PC-3 (cell line): Measurements from ENCODE around the gene STRADA. TPM values are rescaled to one million over a fixed set of nuclear protein-coding genes. Genes with fewer than 3 reads are reported as not detected.

Source experiments
- ATAC-seq: fragments of 200-7000 bp; cut with Tn5 transposase; 2 replicates; pipeline ENCODE4 v1.9.1; 2020; ENCODE audit warnings: mild to moderate bottlenecking, moderate library complexity
- Bru-seq: library from RNA; stranded (reverse); fragments of 400-500 nt; gene quantifications from one replicate; lab custom pipeline; 2021; lab: Mats Ljungman, UMichigan
- BruChase-seq, 2 experiments: library from RNA; stranded (reverse); fragments of 400-500 nt; gene quantifications; one replicate each; lab custom pipeline; 2021; lab: Mats Ljungman, UMichigan
- BruUV-seq: library from RNA; stranded (reverse); fragments of 400-500 nt; replicated peaks from 2 replicates; lab custom pipeline; 2021; lab: Mats Ljungman, UMichigan
- CTCF ChIA-PET: fragments of 300-600 bp; sonication (Branson Sonifier 250); formaldehyde crosslinking; loops from one replicate; lab custom pipeline; 2022; ENCODE audit warnings: antibody characterized with exemption; lab: Charles Lee
- POLR2A ChIA-PET: fragments of 300-600 bp; sonication (Branson Sonifier 250); formaldehyde crosslinking; loops from one replicate; lab custom pipeline; 2022; ENCODE audit warnings: antibody characterized with exemption; ENCODE audit not compliant: unreplicated experiment; lab: Charles Lee
- DNase-seq: peaks from one replicate; pipeline ENCODE4 v3.0.0-alpha.2; 2015
- H2AFZ ChIP-seq: fragments of 300-600 bp; sonication (generic); 2 replicates; pipeline ENCODE4 v1.6.0; 2016; ENCODE audit warnings: antibody characterized with exemption, low read length
- H3F3A ChIP-seq: fragments of 300-600 bp; sonication (generic); one replicate; pipeline ENCODE4 v1.6.0; 2017; ENCODE audit warnings: antibody characterized with exemption, low read length, control low read depth, mild to moderate bottlenecking; ENCODE audit not compliant: unreplicated experiment
- H3K27ac ChIP-seq: fragments of 300-600 bp; sonication (generic); 2 replicates; pipeline ENCODE4 v1.5.1; 2016; ENCODE audit warnings: mild to moderate bottlenecking, low read length
- H3K27me3 ChIP-seq: fragments of 300-600 bp; sonication (generic); 2 replicates; pipeline ENCODE4 v1.6.1; 2016; ENCODE audit warnings: low read length, mixed read lengths
- H3K36me3 ChIP-seq: fragments of 300-600 bp; sonication (generic); 2 replicates; pipeline ENCODE4 v1.6.1; 2016; ENCODE audit warnings: low read depth, mixed run types, low read length, mixed read lengths
- H3K4me1 ChIP-seq: fragments of 300-600 bp; sonication (generic); 2 replicates; pipeline ENCODE4 v1.5.1; 2016; ENCODE audit warnings: low read length; ENCODE audit not compliant: insufficient read depth
- H3K4me2 ChIP-seq: fragments of 300-600 bp; sonication (generic); 2 replicates; pipeline ENCODE4 v1.6.0; 2016; ENCODE audit warnings: low read length
- H3K4me3 ChIP-seq: fragments of 300-600 bp; sonication (generic); 2 replicates; pipeline ENCODE4 v1.5.1; 2016; ENCODE audit warnings: mild to moderate bottlenecking, low read length, mixed read lengths
- H3K79me2 ChIP-seq: fragments of 300-600 bp; sonication (generic); 2 replicates; pipeline ENCODE4 v1.6.1; 2017; ENCODE audit warnings: low read length, mixed read lengths
- H3K9ac ChIP-seq: fragments of 300-600 bp; sonication (generic); 2 replicates; pipeline ENCODE4 v1.6.0; 2016; ENCODE audit warnings: mild to moderate bottlenecking, low read length
- H3K9me2 ChIP-seq: fragments of 300-600 bp; sonication (generic); replicated peaks from 2 replicates; pipeline ENCODE4 v1.6.1; 2016; ENCODE audit warnings: mixed run types, low read length, mixed read lengths
- H3K9me3 ChIP-seq: fragments of 300-600 bp; sonication (generic); 2 replicates; pipeline ENCODE4 v1.6.1; 2016; ENCODE audit warnings: low read length, mixed read lengths
- H4K20me1 ChIP-seq: fragments of 300-600 bp; sonication (generic); 2 replicates; pipeline ENCODE4 v1.6.1; 2016; ENCODE audit warnings: low read length, mixed read lengths
- CTCF ChIP-seq: fragments of 300-600 bp; sonication (generic); conservative IDR thresholded peaks from 2 replicates; pipeline ENCODE4 v1.5.1; 2017; ENCODE audit warnings: antibody characterized with exemption, low read depth, mild to moderate bottlenecking, low read length
- EZH2 ChIP-seq: fragments of 300-600 bp; sonication (generic); IDR thresholded peaks from one replicate; pipeline ENCODE4 v1.6.1; 2017; ENCODE audit warnings: antibody characterized with exemption, mild to moderate bottlenecking, low read length; ENCODE audit not compliant: unreplicated experiment
- EZH2phosphoT487 ChIP-seq: fragments of 300-600 bp; sonication (generic); IDR thresholded peaks from 2 replicates; pipeline ENCODE4 v1.6.1; 2018; ENCODE audit warnings: mild to moderate bottlenecking, antibody characterized with exemption, low read length, borderline replicate concordance
- intact Hi-C: fragments of 100-400 bp; cut with micrococcal nuclease; formaldehyde crosslinking; loops from 2 replicates; pipeline ENCODE4 v1.9.0; 2023
- long read RNA-seq: library from polyadenylated mRNA; unstranded; transcript quantifications from one replicate; pipeline ENCODE4 v2.0.0, GENCODE V29; 2021; ENCODE audit not compliant: unreplicated experiment
- total RNA-seq: library from RNA; depleted of rRNA; stranded (reverse); fragments of >200 nt; gene quantifications from 2 replicates; pipeline ENCODE4 v1.2.3, GENCODE V29; 2014; rRNA removed

Gene STRADA
- total RNA-seq, result 17.9 and 26.3 TPM in 2 replicates
- percentile 70 among the genes with signal in this experiment for Bru-seq, nascent RNA
- BruChase-seq, experiment 1, labeled RNA remaining after a 6-hour chase, result percentile 83 among the genes with signal in this experiment
- BruChase-seq, experiment 2, labeled RNA remaining after a 2-hour chase, result percentile 71 among the genes with signal in this experiment
- long read RNA-seq, partial matches to known transcripts, result 7 of 38 reads
- long read RNA-seq, other reads (novel, unspliced or antisense), result 13 of 38 reads

- Histone ChIP-seq H4K20me1 (no peaks in the 10 kb centered on the region), H3K9ac (peak within 1 kb of the TSS; percentile 88), H3K4me3 (peak within 1 kb of the TSS; percentile 87), H3K36me3 (peaks cover 11% of the 10 kb centered on the region; the same call in 1 of the 2 replicates), H3K79me2 (peaks cover 19% of the 10 kb centered on the region), H3K27ac (peak within 1 kb of the TSS; percentile 66), H3K4me1 (peaks cover 15% of the 10 kb centered on the region; the same call in 1 of the 2 replicates), H2AFZ (peak within 1 kb of the TSS; percentile 86), H3K9me2 (no peaks in the 10 kb centered on the region), H3K27me3 (no peaks in the 10 kb centered on the region), H3K9me3 (no peaks in the 10 kb centered on the region), H3F3A (peaks cover 10% of the 10 kb centered on the region), H3K4me2 (peak within 1 kb of the TSS; percentile 99)
- BruUV-seq, result no TSS peak
- TF ChIP-seq CTCF (no peak), EZH2phosphoT487 (no peak), EZH2 (no peak)
- ChIA-PET CTCF (interaction anchor here (0.6 kb wide), 2 partner anchors 43 to 100 kb away, joined by 3 read pairs; no protein-coding TSS in a partner anchor), POLR2A (interaction anchor here (0.7 kb wide), 2 partner anchors 32 to 100 kb away, joined by 3 to 5 read pairs; partner anchors contain the start of gene CCDC47)
- DNase-seq (peak; percentile 100), ATAC-seq (peak; percentile 87)
- intact Hi-C loops, result loop anchor here (1.0 to 5.0 kb wide), 3 partner anchors 32 to 119 kb away; partner anchors contain the start of genes CCDC47 and MAP3K3
These were observed at the start of gene STRADA for GRCh38 chr17:63741408-63742173. Gene STRADA, minus strand, starts transcription at chr17:63741799. Its CDS starts 13,430 bp downstream, at chr17:63728369.

- intact Hi-C loops, result no loop called here
- Histone ChIP-seq H3K27me3 (no peaks in the 10 kb centered on the region), H3K79me2 (peaks cover 78% of the 10 kb centered on the region), H3K4me3 (no peak overlapping the region), H2AFZ (no peak overlapping the region), H3K27ac (no peak overlapping the region), H3K9me3 (no peaks in the 10 kb centered on the region), H3K9ac (no peak overlapping the region), H3F3A (no peaks in the 10 kb centered on the region), H3K4me2 (no peak overlapping the region), H3K4me1 (peaks cover 20% of the 10 kb centered on the region), H3K9me2 (no peaks in the 10 kb centered on the region), H3K36me3 (peaks cover 66% of the 10 kb centered on the region), H4K20me1 (peaks cover 14% of the 10 kb centered on the region)
- POLR2A ChIA-PET, result no interaction called here
- CTCF ChIA-PET, result no interaction called here
- ATAC-seq, result no peak
- no peak for DNase-seq
- no peak for TF ChIP-seq EZH2
- no peak for TF ChIP-seq CTCF
- no peak for TF ChIP-seq EZH2phosphoT487
- no TSS peak for BruUV-seq
These were observed 48.5 kb upstream of the STRADA start for GRCh38 chr17:63790057-63790456.
